DMS153 treated with DMSO at 0.1 percent for 48 hours (cell line): Measurements from ENCODE around the gene CABCOCO1.
"Not testable (repeated sequence)": the region's sequence is repeated elsewhere in the genome, so short reads cannot be mapped to it uniquely, and the experiment has no call there.

Experiments used
- DNase-seq: peaks from one replicate; lab custom pipeline; 2025; ENCODE audit not compliant: unreplicated experiment; lab: John Stamatoyannopoulos, UW

The CABCOCO1 gene

DNA sequence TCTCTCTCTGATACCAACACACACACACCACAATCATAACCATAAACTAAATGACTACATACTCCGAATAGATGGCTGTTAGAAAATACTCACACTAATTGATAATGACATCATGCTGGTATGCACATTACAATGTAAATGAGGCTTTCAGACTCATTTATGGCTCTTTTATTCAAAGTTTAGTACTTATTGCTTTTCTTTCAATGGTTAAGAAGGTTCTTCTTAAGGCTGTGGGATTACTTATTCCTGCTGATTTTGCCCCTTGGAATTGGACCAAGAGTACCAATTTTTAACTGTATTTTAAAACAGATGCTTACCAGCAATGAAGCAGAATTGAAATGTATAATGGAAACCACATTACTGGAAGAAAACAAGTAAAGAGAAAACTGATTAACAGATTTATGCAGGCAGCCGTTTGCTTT is 20.6 kb upstream of the CABCOCO1 start:
- no peak for DNase-seq

DNA sequence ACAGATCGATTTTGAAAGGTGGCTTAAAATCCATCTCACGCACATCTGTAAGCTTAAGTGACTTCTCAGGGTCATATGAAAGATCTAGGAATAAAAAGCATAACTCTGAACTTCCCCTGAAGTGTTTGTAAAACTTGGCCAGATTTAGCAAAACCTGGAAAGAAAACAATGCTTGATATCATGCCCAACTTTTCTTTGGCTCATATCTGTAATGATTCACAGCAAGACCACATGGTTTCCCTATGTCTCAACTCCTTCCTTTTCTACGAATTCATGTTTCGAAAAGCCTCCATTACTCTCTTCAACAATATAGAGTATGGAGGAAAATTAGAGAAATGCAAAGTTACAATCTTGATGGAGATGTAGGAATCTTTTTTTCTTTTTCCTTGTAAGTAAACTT is 20.1 kb upstream of the CABCOCO1 start:
- DNase-seq, result no peak

GRCh38 chr10:61643316-61643751 is 19.4 kb upstream of the CABCOCO1 start:
- no peak for DNase-seq

DNA sequence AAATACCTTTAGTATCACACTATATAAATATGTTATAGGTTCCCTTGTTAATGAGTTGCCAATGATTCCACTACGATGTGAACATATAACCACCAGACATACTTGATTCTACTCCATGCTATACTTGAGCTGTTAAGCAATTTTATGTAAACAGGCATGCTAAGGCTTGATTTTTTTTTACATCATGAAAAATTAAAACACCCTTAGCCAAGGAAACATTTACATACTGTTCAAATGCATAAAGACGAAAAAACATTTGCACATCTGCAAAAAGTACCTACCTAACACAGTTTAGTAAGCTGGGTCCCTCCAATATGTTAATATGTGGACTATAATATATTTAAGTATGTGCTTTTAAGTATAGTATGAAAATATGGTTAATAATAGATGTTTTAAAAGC is 9.0 kb upstream of the CABCOCO1 start:
- DNase-seq, result no peak

GRCh38 chr10:61655335-61655851 is 7.3 kb upstream of the CABCOCO1 start:
- no peak for DNase-seq

DNA sequence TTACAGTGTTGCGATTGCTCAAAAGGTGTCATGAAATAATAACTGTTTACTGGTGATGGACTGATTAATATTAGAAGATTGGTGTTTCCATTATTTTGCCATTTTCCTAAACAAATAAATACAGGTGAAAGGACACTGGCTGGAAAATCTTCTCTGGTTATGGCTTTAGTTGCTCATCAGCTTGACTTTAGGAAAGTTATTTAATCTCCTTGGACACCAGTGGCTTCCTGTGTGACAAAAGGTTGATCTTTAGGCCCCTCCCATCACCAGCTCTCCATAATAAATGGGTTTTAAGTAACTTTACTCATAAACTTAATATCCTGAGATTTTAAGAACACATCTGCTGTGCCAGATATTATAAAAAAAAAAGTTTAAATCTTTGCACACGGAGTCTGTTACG is 737 bp downstream of the CABCOCO1 start:
- DNase-seq, result no peak

GRCh38 chr10:61664985-61665384 is 2.3 kb downstream of the CABCOCO1 start:
- no peak for DNase-seq

DNA sequence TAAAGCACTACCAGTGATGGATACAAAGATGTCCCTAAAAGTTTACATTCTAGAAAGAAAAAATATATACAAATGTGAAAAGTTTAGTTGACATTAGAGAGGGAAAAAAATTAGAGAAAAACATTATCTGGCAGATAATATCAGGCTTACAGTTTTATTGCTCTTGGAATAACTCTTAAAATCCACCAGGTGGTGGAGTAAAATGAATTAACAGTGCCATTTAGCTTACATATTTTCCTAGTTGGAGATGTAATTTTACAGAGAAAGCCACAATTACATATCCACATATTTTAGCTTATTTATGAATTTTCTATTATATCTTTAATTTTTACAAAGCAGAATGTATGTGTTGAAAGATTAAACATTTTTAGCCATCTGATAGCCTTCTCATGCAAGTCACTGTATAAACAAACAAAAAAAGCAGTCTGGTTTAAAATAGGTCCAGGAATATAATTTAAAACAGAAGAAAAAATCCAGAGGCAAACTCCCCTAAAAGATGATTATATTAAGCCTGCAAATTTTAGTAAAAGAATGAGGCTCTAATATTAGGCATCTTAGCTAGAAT is 6.5 kb downstream of the CABCOCO1 start:
- no peak for DNase-seq

GRCh38 chr10:61669849-61670248 is 7.1 kb downstream of the CABCOCO1 start:
- no peak for DNase-seq

- no peak for DNase-seq
Observed at GRCh38 chr10:61673360-61673759, 10.6 kb downstream of the CABCOCO1 start.

GRCh38 chr10:61682323-61682722 is 19.6 kb downstream of the CABCOCO1 start:
- DNase-seq, result no peak

GRCh38 chr10:61683319-61683718 is 20.6 kb downstream of the CABCOCO1 start:
- no peak for DNase-seq

DNA sequence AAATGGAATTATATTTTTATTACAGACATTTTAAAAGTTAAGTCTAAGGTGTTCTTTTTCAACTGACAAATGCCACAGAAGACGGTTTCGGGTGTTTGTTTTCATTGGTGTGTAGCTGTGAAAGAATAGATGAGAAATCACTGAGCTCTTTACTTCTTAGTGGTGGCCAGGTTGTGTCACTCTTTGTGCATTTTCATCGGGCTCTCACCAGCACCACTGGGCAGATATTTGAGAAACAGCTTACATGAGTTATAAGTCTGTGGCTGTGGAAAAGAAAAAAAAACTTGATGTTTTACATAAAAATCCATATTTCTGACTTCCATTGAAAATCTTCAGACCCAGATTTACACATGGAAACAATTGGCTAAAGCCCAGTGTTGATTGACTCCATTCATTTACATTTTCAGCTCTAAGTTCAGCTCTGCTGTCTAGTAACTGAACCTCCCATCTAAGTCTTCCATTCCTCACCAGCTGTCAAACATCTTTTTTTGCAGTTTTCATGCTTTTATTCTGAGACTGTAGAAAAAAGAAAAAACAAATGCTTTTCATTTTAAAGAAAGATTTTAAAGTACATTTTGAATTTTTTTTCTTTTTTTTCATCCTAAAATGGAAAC is 22.3 kb downstream of the CABCOCO1 start:
- no peak for DNase-seq

GRCh38 chr10:61688551-61689308 is 26.0 kb downstream of the CABCOCO1 start:
- DNase-seq, result no peak

DNA sequence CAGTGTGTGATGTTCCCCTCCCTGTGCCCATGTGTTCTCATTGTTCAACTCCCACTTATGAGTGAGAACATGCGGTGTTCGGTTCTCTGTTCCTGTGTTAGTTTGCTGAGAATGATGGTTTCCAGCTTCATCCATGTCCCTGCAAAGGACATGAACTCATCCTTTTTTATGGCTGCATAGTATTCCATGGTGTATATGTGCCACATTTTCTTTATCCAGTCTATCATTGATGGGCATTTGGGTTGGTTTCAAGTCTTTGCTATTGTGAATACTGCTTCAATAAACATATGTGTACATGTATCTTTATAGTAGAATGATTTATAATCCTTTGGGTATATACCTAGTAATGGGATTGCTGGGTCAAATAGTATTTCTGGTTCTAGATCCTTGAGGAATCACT is 28.9 kb downstream of the CABCOCO1 start:
- DNase-seq, result not testable (repeated sequence)

GRCh38 chr10:61692447-61693010 is 29.8 kb downstream of the CABCOCO1 start:
- DNase-seq, result no peak

DNA sequence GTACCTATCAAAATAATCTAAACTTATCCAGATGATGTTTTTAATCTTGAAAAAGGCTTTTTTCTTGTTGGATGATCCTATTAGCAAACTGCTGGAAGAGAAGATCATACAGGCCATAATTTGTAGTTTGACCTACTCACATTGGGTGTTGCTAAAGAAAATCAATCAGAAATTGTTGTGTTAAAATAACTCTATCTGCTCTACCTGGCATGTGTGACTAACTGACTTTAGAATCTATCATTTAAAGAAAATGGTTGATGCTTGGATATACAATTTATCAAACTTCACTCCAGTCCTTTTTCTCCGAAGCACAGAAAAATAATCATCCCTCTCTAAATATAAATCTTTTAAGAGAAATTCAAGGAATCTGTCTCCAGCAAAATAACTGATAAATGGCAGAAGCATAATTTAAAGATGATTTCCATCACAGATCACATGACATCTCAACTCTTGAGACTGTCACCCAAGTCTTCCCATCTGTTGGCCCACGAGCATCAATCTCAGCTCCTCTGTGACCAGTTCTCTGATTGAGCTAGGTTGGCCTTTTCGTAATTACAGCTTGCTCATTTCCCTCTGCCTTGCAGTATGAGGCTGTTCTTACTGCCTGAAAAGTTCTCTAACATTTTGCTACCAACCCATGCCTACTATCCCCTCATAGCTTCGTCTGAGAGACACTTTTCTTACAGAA is 36.4 kb downstream of the CABCOCO1 start:
- no peak for DNase-seq

DNA sequence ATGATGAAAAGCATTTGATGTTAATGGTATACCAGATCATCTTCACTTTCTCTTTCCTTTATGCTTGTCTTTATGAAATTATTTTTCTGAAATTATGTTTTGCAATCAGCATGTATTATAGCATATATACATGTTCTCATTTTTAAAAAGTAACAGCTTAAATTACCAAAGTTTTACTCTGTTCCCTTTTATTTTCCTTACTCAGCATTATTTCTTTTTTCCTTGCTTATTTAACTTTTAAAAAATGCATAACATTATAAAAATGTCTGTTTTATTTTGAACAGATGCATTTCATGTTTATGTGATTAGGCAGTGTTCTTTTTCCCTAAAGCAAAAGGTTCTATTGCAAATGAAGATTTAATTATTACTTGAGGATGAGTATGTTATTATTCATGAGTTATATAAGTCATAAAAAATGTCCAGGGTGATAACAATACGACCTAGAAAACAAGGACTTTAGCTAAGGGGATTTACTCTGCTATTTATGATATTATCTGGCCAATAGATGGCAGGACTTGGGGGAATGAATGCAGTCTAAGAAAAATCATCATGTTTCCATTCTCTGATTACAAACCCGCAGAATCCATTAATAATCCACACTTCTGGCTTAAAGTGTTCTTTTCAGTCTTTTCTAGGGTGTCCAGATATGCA is 38.5 kb downstream of the CABCOCO1 start:
- no peak for DNase-seq

GRCh38 chr10:61701706-61702105 is 39.0 kb downstream of the CABCOCO1 start:
- no peak for DNase-seq

DNA sequence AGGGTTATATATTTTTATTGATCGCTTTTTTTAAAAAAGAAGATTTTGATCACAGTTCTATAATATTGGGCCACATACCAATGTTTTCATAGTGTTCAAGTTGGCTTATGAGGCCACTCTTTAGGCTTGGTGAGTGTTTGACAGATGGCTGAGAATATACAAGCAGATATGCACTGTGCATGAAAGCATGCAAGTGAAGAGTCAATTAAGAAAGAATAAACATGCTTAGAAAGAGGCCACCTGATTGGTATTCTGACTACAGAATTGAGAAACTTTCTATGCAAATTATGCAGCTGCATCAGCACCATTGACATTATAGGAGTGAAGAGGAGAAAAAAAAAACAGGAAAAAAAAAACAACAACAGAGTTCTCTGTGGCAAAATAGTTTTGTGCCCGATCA is 39.9 kb downstream of the CABCOCO1 start:
- no peak for DNase-seq
